Neural cell (in vitro differentiated cells): ENCODE results near the gene CAV3. TPM values are rescaled to one million over a fixed set of nuclear protein-coding genes. Genes with fewer than 3 reads are reported as not detected.

ENCODE experiments used
- H2AFZ ChIP-seq: fragments of 200-600, 300-800 bp; sonication (generic), shearing (Covaris generic); 2 replicates; pipeline ENCODE4 v1.6.0; 2014; ENCODE audit warnings: low read depth, mild to moderate bottlenecking, antibody characterized with exemption, low read length, moderate library complexity
- H3F3A ChIP-seq: fragments of 200-600 bp; shearing (Covaris generic); 2 replicates; pipeline ENCODE4 v1.6.1; 2016; ENCODE audit warnings: mild to moderate bottlenecking, moderate library complexity, mixed read lengths, antibody characterized with exemption, low read length; ENCODE audit not compliant: insufficient read depth, poor library complexity, severe bottlenecking
- H3K27ac ChIP-seq: fragments of 200-600, 300-800 bp; sonication (generic), shearing (Covaris generic); 2 replicates; pipeline ENCODE4 v1.5.1; 2014; ENCODE audit warnings: mild to moderate bottlenecking, low read length, moderate library complexity
- H3K27me3 ChIP-seq: fragments of 300-800, 200-600 bp; sonication (generic), shearing (Covaris generic); 2 replicates; pipeline ENCODE4 v1.6.0; 2014; ENCODE audit warnings: mild to moderate bottlenecking, low read depth, low read length, moderate library complexity; ENCODE audit not compliant: insufficient read depth
- H3K36me3 ChIP-seq: fragments of 300-800, 200-600 bp; sonication (generic), shearing (Covaris generic); 2 replicates; pipeline ENCODE4 v1.5.1; 2014; ENCODE audit warnings: mild to moderate bottlenecking, antibody characterized with exemption, low read length, moderate library complexity; ENCODE audit not compliant: insufficient read depth
- H3K4me2 ChIP-seq: fragments of 300-800, 200-600 bp; sonication (generic), shearing (Covaris generic); 2 replicates; pipeline ENCODE4 v1.6.0; 2014; ENCODE audit warnings: mild to moderate bottlenecking, low read length
- H3K4me3 ChIP-seq: fragments of 300-800, 200-600 bp; sonication (generic), shearing (Covaris generic); 2 replicates; pipeline ENCODE4 v1.5.1; 2014; ENCODE audit warnings: mild to moderate bottlenecking, low read length, moderate library complexity
- H3K79me2 ChIP-seq: fragments of 200-600 bp; shearing (Covaris generic); replicated peaks from 2 replicates; pipeline ENCODE4 v1.6.0; 2014; ENCODE audit warnings: mild to moderate bottlenecking, low read length, moderate library complexity; ENCODE audit not compliant: insufficient read depth
- H3K9ac ChIP-seq: fragments of 300-800, 200-600 bp; sonication (generic), shearing (Covaris generic); 2 replicates; pipeline ENCODE4 v1.6.1; 2016; ENCODE audit warnings: mild to moderate bottlenecking, low read length, mixed read lengths
- H3K9me2 ChIP-seq: fragments of 200-600 bp; shearing (Covaris generic); 2 replicates; pipeline ENCODE4 v1.6.1; 2016; ENCODE audit warnings: mild to moderate bottlenecking, low read length, mixed read lengths; ENCODE audit not compliant: insufficient read depth
- H3K9me3 ChIP-seq: fragments of 200-600, 300-800 bp; sonication (generic), shearing (Covaris generic); 2 replicates; pipeline ENCODE4 v1.6.1; 2016; ENCODE audit warnings: mild to moderate bottlenecking, mixed run types, low read length, moderate library complexity, mixed read lengths
- H4K20me1 ChIP-seq: fragments of 200-600 bp; shearing (Covaris generic); 2 replicates; pipeline ENCODE4 v1.6.1; 2016; ENCODE audit warnings: mild to moderate bottlenecking, mixed run types; ENCODE audit not compliant: insufficient read depth
- EP300 ChIP-seq: fragments of 450-650 bp; conservative IDR thresholded peaks from 2 replicates; pipeline ENCODE4 v1.6.1; 2014; ENCODE audit warnings: antibody characterized with exemption, mild to moderate bottlenecking, moderate library complexity; ENCODE audit not compliant: poor library complexity, severe bottlenecking
- EZH2 ChIP-seq: fragments of 200-600, 300-800 bp; shearing (Covaris generic), sonication (generic); IDR thresholded peaks from 2 replicates; pipeline ENCODE4 v1.6.1; 2014; ENCODE audit warnings: antibody characterized with exemption, low read length, borderline replicate concordance, mild to moderate bottlenecking; ENCODE audit not compliant: insufficient read depth, poor library complexity, severe bottlenecking
- MXI1 ChIP-seq: fragments of 450-650 bp; conservative IDR thresholded peaks from 2 replicates; pipeline ENCODE4 v1.6.1; 2014; ENCODE audit warnings: antibody characterized with exemption, mild to moderate bottlenecking; ENCODE audit not compliant: poor library complexity, severe bottlenecking
- POLR2AphosphoS5 ChIP-seq: IDR thresholded peaks from 2 replicates; pipeline ENCODE4 v1.6.1; 2012
- RAD21 ChIP-seq: fragments of 450-650 bp; conservative IDR thresholded peaks from 2 replicates; pipeline ENCODE4 v1.6.1; 2014; ENCODE audit warnings: antibody characterized with exemption, mild to moderate bottlenecking, moderate library complexity
- REST ChIP-seq: IDR thresholded peaks from 2 replicates; pipeline ENCODE4 v1.6.1; 2012; ENCODE audit warnings: borderline replicate concordance
- SMC3 ChIP-seq: fragments of 450-650 bp; conservative IDR thresholded peaks from 2 replicates; pipeline ENCODE4 v1.6.1; 2014; ENCODE audit warnings: antibody characterized with exemption, mild to moderate bottlenecking, moderate library complexity; ENCODE audit not compliant: poor library complexity
- TAF1 ChIP-seq: IDR thresholded peaks from 2 replicates; pipeline ENCODE4 v1.6.1; 2012; ENCODE audit warnings: low read depth
- polyA plus RNA-seq: library from polyadenylated mRNA; depleted of rRNA; stranded (reverse); fragments of >200 nt; gene quantifications from 2 replicates; pipeline ENCODE4 v1.2.3, GENCODE V29; 2014
- TF ChIP-seq, protein P1 (sequence below): fragments of 450-650 bp; IDR thresholded peaks from 2 replicates; pipeline ENCODE4 v1.5.1; 2014; ENCODE audit warnings: antibody characterized with exemption, mild to moderate bottlenecking, moderate library complexity; ENCODE audit not compliant: poor library complexity, severe bottlenecking

Gene CAV3
- polyA plus RNA-seq, 1 donor from 2014 or later: not detected

GRCh38 chr3:8752832-8753231, 19.2 kb downstream of the CAV3 start:
- Histone ChIP-seq H3K9me3 (no peaks in the 10 kb centered on the region), H4K20me1 (no peaks in the 10 kb centered on the region), H3K9me2 (no peaks in the 10 kb centered on the region), H2AFZ (no peak overlapping the region), H3K36me3 (no peaks in the 10 kb centered on the region), H3K79me2 (no peaks in the 10 kb centered on the region), H3K4me2 (no peak overlapping the region), H3K4me3 (no peak overlapping the region), H3K9ac (no peak overlapping the region), H3F3A (no peaks in the 10 kb centered on the region), H3K27me3 (no peaks in the 10 kb centered on the region), H3K27ac (no peak overlapping the region)
- TF ChIP-seq MXI1 (no peak), EZH2 (no peak), TAF1 (no peak), SMC3 (no peak), POLR2AphosphoS5 (no peak), EP300 (no peak), REST (no peak), RAD21 (no peak)
- TF ChIP-seq, protein P1, sequence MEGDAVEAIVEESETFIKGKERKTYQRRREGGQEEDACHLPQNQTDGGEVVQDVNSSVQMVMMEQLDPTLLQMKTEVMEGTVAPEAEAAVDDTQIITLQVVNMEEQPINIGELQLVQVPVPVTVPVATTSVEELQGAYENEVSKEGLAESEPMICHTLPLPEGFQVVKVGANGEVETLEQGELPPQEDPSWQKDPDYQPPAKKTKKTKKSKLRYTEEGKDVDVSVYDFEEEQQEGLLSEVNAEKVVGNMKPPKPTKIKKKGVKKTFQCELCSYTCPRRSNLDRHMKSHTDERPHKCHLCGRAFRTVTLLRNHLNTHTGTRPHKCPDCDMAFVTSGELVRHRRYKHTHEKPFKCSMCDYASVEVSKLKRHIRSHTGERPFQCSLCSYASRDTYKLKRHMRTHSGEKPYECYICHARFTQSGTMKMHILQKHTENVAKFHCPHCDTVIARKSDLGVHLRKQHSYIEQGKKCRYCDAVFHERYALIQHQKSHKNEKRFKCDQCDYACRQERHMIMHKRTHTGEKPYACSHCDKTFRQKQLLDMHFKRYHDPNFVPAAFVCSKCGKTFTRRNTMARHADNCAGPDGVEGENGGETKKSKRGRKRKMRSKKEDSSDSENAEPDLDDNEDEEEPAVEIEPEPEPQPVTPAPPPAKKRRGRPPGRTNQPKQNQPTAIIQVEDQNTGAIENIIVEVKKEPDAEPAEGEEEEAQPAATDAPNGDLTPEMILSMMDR: no peak

GRCh38 chr3:8755097-8755496, 21.5 kb downstream of the CAV3 start:
- H3K4me2 ChIP-seq: no peak overlapping the region
- H3K36me3 ChIP-seq: no peaks in the 10 kb centered on the region
- H3K9ac ChIP-seq: no peak overlapping the region
- no peak overlapping the region for H3K4me3 ChIP-seq
- no peaks in the 10 kb centered on the region for H3K27me3 ChIP-seq
- H3K9me3 ChIP-seq: no peaks in the 10 kb centered on the region
- no peaks in the 10 kb centered on the region for H4K20me1 ChIP-seq
- no peak for TF ChIP-seq EP300
- no peak for TF ChIP-seq TAF1
- TF ChIP-seq, protein P1: no peak
- TF ChIP-seq SMC3: no peak
- no peak for TF ChIP-seq EZH2
- TF ChIP-seq POLR2AphosphoS5: no peak
- no peak for TF ChIP-seq RAD21
- no peak for TF ChIP-seq MXI1
- no peak for TF ChIP-seq REST
- H3F3A ChIP-seq: no peaks in the 10 kb centered on the region
- no peaks in the 10 kb centered on the region for H3K79me2 ChIP-seq
- no peak overlapping the region for H2AFZ ChIP-seq
- H3K27ac ChIP-seq: no peak overlapping the region
- no peaks in the 10 kb centered on the region for H3K9me2 ChIP-seq
